GM12891 (cell line): ENCODE results near the gene RGS9BP.

Experiments
- POLR2A ChIP-seq: IDR thresholded peaks from 2 replicates; pipeline ENCODE4 v1.6.1; 2011; ENCODE audit warnings: low read depth, low read length, control low read depth
- POLR2AphosphoS5 ChIP-seq: IDR thresholded peaks from 2 replicates; pipeline ENCODE4 v1.6.1; 2011; ENCODE audit warnings: low read depth, low read length, control low read depth
- POU2F2 ChIP-seq: IDR thresholded peaks from 2 replicates; pipeline ENCODE4 v1.6.1; 2011; ENCODE audit warnings: low read depth, mild to moderate bottlenecking, control low read depth, low read length, moderate library complexity
- TAF1 ChIP-seq: IDR thresholded peaks from 2 replicates; pipeline ENCODE4 v1.6.1; 2011; ENCODE audit warnings: low read depth, low read length, control low read depth

DNA sequence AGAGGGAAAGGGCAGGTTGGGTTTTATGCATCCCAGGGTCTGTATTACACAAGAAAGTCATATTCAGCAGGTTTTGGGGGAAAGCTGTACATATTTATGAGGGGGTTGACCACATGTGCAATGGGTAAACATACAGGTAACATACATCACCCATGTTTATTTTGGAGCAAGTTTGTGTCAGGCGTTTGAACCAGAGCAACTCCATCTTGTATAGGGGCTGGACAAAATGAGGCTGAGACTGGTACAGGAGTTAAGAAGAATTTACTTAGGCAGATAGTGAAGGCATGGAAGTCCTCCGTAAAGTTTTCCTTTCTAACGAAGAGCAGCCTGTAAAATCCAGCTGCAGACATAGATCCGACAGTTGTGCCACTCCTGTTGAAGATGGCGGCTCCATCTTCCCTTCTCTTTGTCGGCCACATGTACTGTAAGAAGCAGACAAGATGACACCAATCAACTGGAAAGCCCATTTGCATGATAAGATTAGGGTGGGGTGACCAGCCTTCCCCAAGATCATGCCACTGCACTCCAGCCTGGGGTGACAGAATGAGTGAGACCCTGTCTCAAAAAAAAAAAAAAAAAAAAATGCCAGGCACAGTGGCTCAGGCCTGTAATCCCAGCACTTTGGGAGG, 11.3 kb downstream of the RGS9BP start:
- TF ChIP-seq TAF1 (no peak), POLR2A (no peak), POU2F2 (no peak), POLR2AphosphoS5 (no peak)
